Neuronal stem cell (in vitro differentiated cells): Measurements from ENCODE around the gene WNT11.
A peak's percentile ranks its signal among the peaks of the same experiment; 100 is the strongest.

Source experiments
- DNase-seq: peaks from one replicate; pipeline ENCODE4 v3.0.0-alpha.2; 2013; ENCODE audit warnings: low spot score
- H2AFZ ChIP-seq: one replicate; pipeline ENCODE4 v1.6.1; 2013; ENCODE audit warnings: mild to moderate bottlenecking, low read length, inconsistent platforms
- H2AK5ac ChIP-seq: 2 replicates; pipeline ENCODE4 v1.6.1; 2013; ENCODE audit warnings: low read depth, mild to moderate bottlenecking, inconsistent platforms, low read length, moderate library complexity, mixed read lengths
- H2BK120ac ChIP-seq: 2 replicates; pipeline ENCODE4 v1.6.1; 2013; ENCODE audit warnings: low read depth, mild to moderate bottlenecking, inconsistent platforms, low read length, moderate library complexity, mixed read lengths
- H2BK12ac ChIP-seq: one replicate; pipeline ENCODE4 v1.6.1; 2013; ENCODE audit warnings: low read length, inconsistent platforms
- H2BK15ac ChIP-seq: 2 replicates; pipeline ENCODE4 v1.6.1; 2013; ENCODE audit warnings: mild to moderate bottlenecking, low read length, inconsistent platforms, mixed read lengths
- H2BK5ac ChIP-seq: one replicate; pipeline ENCODE4 v1.6.1; 2013; ENCODE audit warnings: inconsistent platforms, mild to moderate bottlenecking, low read length, moderate library complexity
- H3K14ac ChIP-seq: one replicate; pipeline ENCODE4 v1.6.1; 2013; ENCODE audit warnings: low read length, inconsistent platforms
- H3K18ac ChIP-seq: 2 replicates; pipeline ENCODE4 v1.6.1; 2013; ENCODE audit warnings: low read length, inconsistent platforms
- H3K23ac ChIP-seq: 2 replicates; pipeline ENCODE4 v1.6.1; 2013; ENCODE audit warnings: low read depth, mild to moderate bottlenecking, mixed read lengths, low read length, inconsistent platforms; ENCODE audit not compliant: poor library complexity
- H3K27ac ChIP-seq: replicated peaks from 3 replicates; pipeline ENCODE4 v1.5.1; 2013; ENCODE audit warnings: low read length, inconsistent platforms
- H3K27me3 ChIP-seq, 3 experiments: 2 replicates each; pipeline ENCODE4 v1.6.1; 2013; ENCODE audit warnings: low read length in 3 of 3, mild to moderate bottlenecking in 2 of 3, inconsistent platforms in 1 of 3, low read depth in 1 of 3, mixed read lengths in 1 of 3, moderate library complexity in 1 of 3; ENCODE audit not compliant: control insufficient read depth in 3 of 3, insufficient read depth in 3 of 3
- H3K36me3 ChIP-seq, 2 donors: replicated peaks in 1 of 2; 2 replicates each; pipeline ENCODE4 v1.6.1; 2013; ENCODE audit warnings: low read length in 2 of 2; ENCODE audit not compliant: control insufficient read depth in 2 of 2, insufficient read depth in 2 of 2
- H3K4ac ChIP-seq: 2 replicates; pipeline ENCODE4 v1.6.1; 2013; ENCODE audit warnings: inconsistent platforms, mild to moderate bottlenecking, low read length, moderate library complexity
- H3K4me1 ChIP-seq, 2 donors: 1 replicate in 1 of 2; 2 replicates in 1 of 2; pipeline ENCODE4 v1.6.1; 2013; ENCODE audit warnings: low read length in 2 of 2, low read depth in 1 of 2; ENCODE audit not compliant: control insufficient read depth in 2 of 2, insufficient read depth in 1 of 2
- H3K4me2 ChIP-seq: one replicate; pipeline ENCODE4 v1.6.1; 2013; ENCODE audit warnings: mild to moderate bottlenecking, low read length, inconsistent platforms; ENCODE audit not compliant: insufficient read depth, poor library complexity, severe bottlenecking
- H3K4me3 ChIP-seq, 2 donors: 2 replicates each; pipeline ENCODE4 v1.5.1; 2013; ENCODE audit warnings: low read length in 2 of 2, mild to moderate bottlenecking in 2 of 2, inconsistent platforms in 1 of 2, moderate library complexity in 1 of 2
- H3K79me1 ChIP-seq: one replicate; pipeline ENCODE4 v1.6.1; 2013; ENCODE audit warnings: low read depth, mild to moderate bottlenecking, inconsistent platforms, low read length, moderate library complexity
- H3K9ac ChIP-seq: one replicate; pipeline ENCODE4 v1.6.1; 2013; ENCODE audit warnings: mild to moderate bottlenecking, low read depth, low read length, inconsistent platforms; ENCODE audit not compliant: poor library complexity
- H3K9me3 ChIP-seq, 2 donors: replicated peaks in 1 of 2; 2 replicates each; pipeline versions ENCODE3 to v1.6.1; 2013; ENCODE audit warnings: low read length in 2 of 2, mild to moderate bottlenecking in 2 of 2, inconsistent platforms in 1 of 2, low read depth in 1 of 2, mixed read lengths in 1 of 2, moderate library complexity in 1 of 2; ENCODE audit not compliant: control insufficient read depth in 2 of 2, insufficient read depth in 1 of 2
- H4K8ac ChIP-seq: one replicate; pipeline ENCODE4 v1.6.1; 2013; ENCODE audit warnings: low read depth, mild to moderate bottlenecking, inconsistent platforms, low read length, moderate library complexity
- H4K91ac ChIP-seq: one replicate; pipeline ENCODE4 v1.6.1; 2013; ENCODE audit warnings: low read length, low read depth, mild to moderate bottlenecking, inconsistent platforms; ENCODE audit not compliant: poor library complexity
- WGBS, 2 donors: extraction: QIAGEN DNeasy Blood & Tissue Kit; methylation state at CpG; one replicate each; pipeline ENCODE4 v1.1.7; 2013; ENCODE audit warnings: missing lambda C conversion rate in 2 of 2, mixed read lengths in 1 of 2; ENCODE audit not compliant: insufficient read length in 2 of 2, insufficient replicate concordance in 1 of 2; ENCODE audit errors: extremely low coverage in 2 of 2; 5-methylcytosine and 5-hydroxymethylcytosine counted together

The WNT11 gene

DNA sequence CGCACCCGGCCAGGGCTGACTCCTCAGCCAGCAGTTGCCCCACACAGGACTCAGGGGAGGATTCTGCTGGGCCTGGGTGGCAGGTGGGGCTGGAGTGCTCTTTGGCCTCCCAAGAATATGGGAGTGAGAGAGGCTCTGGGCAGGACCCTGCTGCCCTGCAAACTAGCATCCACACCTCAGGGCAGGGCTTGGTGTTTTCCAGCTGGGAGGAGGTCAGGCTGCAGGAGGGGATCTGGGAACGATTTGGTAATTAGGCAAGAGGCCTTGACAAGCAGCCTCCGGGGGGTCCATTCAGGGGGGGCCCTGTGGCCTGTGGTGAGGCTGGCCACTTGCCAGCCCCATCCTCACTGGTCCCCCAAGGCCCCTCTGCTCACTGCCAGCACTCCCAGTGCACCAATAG is 35.8 kb downstream of the WNT11 start:
- Histone ChIP-seq H4K8ac (no peak overlapping the region), H2BK12ac (no peak overlapping the region), H3K27me3 (peaks cover 0 to 29% (median 0%) of the 10 kb centered on the region in 3 experiments), H3K9me3 (no peaks in the 10 kb centered on the region), H2BK15ac (peak overlapping the region; percentile 35), H2BK120ac (no peak overlapping the region), H3K18ac (no peak overlapping the region), H3K36me3 (no peaks in the 10 kb centered on the region), H3K4me2 (no peak overlapping the region), H3K27ac (no peak overlapping the region), H2AK5ac (no peak overlapping the region), H2BK5ac (no peak overlapping the region), H4K91ac (no peak overlapping the region), H3K4ac (no peak overlapping the region), H3K79me1 (no peaks in the 10 kb centered on the region), H3K4me1 (no peaks in the 10 kb centered on the region), H3K9ac (no peak overlapping the region), H3K4me3 (no peak overlapping the region), H3K23ac (no peak overlapping the region), H2AFZ (no peak overlapping the region), H3K14ac (peak overlapping the region; percentile 72)
- no CpG with 5 or more reads among the region's 4 CpGs for WGBS, 2 donors
- no peak for DNase-seq

GRCh38 chr11:76169473-76169896 is 36.8 kb downstream of the WNT11 start:
- no peak overlapping the region for H4K8ac ChIP-seq
- no peak overlapping the region for H3K9ac ChIP-seq
- no peak for DNase-seq
- H4K91ac ChIP-seq = no peak overlapping the region
- no peak overlapping the region for H3K4ac ChIP-seq
- H2AFZ ChIP-seq = no peak overlapping the region
- no peak overlapping the region for H2BK120ac ChIP-seq
- no peak overlapping the region for H3K4me2 ChIP-seq
- peak overlapping the region; percentile 4 for H2AK5ac ChIP-seq
- no peaks in the 10 kb centered on the region for H3K9me3 ChIP-seq
- H3K18ac ChIP-seq = peak overlapping the region; percentile 54
- no peaks in the 10 kb centered on the region for H3K4me1 ChIP-seq
- H2BK15ac ChIP-seq = no peak overlapping the region
- H3K27ac ChIP-seq = no peak overlapping the region
- H3K14ac ChIP-seq = peak overlapping the region; percentile 25
- H3K36me3 ChIP-seq = no peaks in the 10 kb centered on the region
- peaks cover 0 to 36% (median 0%) of the 10 kb centered on the region in 3 experiments for H3K27me3 ChIP-seq
- no peak overlapping the region for H3K23ac ChIP-seq
- no peak overlapping the region for H3K4me3 ChIP-seq
- H2BK12ac ChIP-seq = no peak overlapping the region
- H3K79me1 ChIP-seq = no peaks in the 10 kb centered on the region
- WGBS, 2 donors = no CpG with 5 or more reads among the region's 15 CpGs
- H2BK5ac ChIP-seq = no peak overlapping the region

- no peak overlapping the region for H3K27ac ChIP-seq
- H3K14ac ChIP-seq = peak overlapping the region; percentile 91
- H3K4ac ChIP-seq = no peak overlapping the region
- DNase-seq = no peak
- WGBS, 2 donors = no CpG with 5 or more reads among the region's 13 CpGs
- no peak overlapping the region for H4K91ac ChIP-seq
- H3K4me1 ChIP-seq = no peaks in the 10 kb centered on the region
- peak overlapping the region; percentile 30 for H3K18ac ChIP-seq
- H3K4me2 ChIP-seq = no peak overlapping the region
- H3K36me3 ChIP-seq = no peaks in the 10 kb centered on the region
- no peak overlapping the region for H2BK120ac ChIP-seq
- no peak overlapping the region for H3K23ac ChIP-seq
- H2BK15ac ChIP-seq = no peak overlapping the region
- no peak overlapping the region for H2BK12ac ChIP-seq
- H2AFZ ChIP-seq = no peak overlapping the region
- H3K9me3 ChIP-seq = no peaks in the 10 kb centered on the region
- H3K79me1 ChIP-seq = no peaks in the 10 kb centered on the region
- no peak overlapping the region for H3K4me3 ChIP-seq
- H3K9ac ChIP-seq = no peak overlapping the region
- H4K8ac ChIP-seq = no peak overlapping the region
- H3K27me3 ChIP-seq = peaks cover 0 to 41% (median 0%) of the 10 kb centered on the region in 3 experiments
- no peak overlapping the region for H2BK5ac ChIP-seq
- H2AK5ac ChIP-seq = no peak overlapping the region
Observed at GRCh38 chr11:76167590-76167989, 38.7 kb downstream of the WNT11 start.

- no CpG with 5 or more reads among the region's 6 CpGs for WGBS, 2 donors
- H3K79me1 ChIP-seq = no peaks in the 10 kb centered on the region
- H3K4me2 ChIP-seq = no peak overlapping the region
- H3K36me3 ChIP-seq = no peaks in the 10 kb centered on the region
- no peak overlapping the region for H3K4me3 ChIP-seq
- no peak overlapping the region for H2BK120ac ChIP-seq
- H2AK5ac ChIP-seq = no peak overlapping the region
- no peak overlapping the region for H2BK5ac ChIP-seq
- no peak overlapping the region for H2BK12ac ChIP-seq
- no peak overlapping the region for H4K8ac ChIP-seq
- no peak overlapping the region for H2BK15ac ChIP-seq
- peaks cover 0 to 3% of the 10 kb centered on the region in 2 donors for H3K4me1 ChIP-seq
- no peak overlapping the region for H2AFZ ChIP-seq
- no peak overlapping the region for H3K9ac ChIP-seq
- no peak overlapping the region for H3K4ac ChIP-seq
- H3K27me3 ChIP-seq = peaks cover 0 to 45% (median 0%) of the 10 kb centered on the region in 3 experiments
- no peak overlapping the region for H3K27ac ChIP-seq
- H3K23ac ChIP-seq = no peak overlapping the region
- no peaks in the 10 kb centered on the region for H3K9me3 ChIP-seq
- no peak overlapping the region for H3K18ac ChIP-seq
- no peak overlapping the region for H4K91ac ChIP-seq
- no peak for DNase-seq
- no peak overlapping the region for H3K14ac ChIP-seq
Observed at GRCh38 chr11:76166314-76166713, 40.0 kb downstream of the WNT11 start.
